ENCODE results near the gene GBP1. TPM values are rescaled to one million over a fixed set of nuclear protein-coding genes. Genes with fewer than 3 reads are reported as not detected.

Gene GBP1
- total RNA-seq, 2 experiments from 2014 or later = 146 to 147 TPM

Other genes with a start within 250 kb of the GBP1 start
- 10 to 100 TPM; 36.5 to 38.8 TPM for gene GTF2B, start 173.6 kb downstream of the GBP1 start, total RNA-seq
- 10 to 100 TPM; 30.4 to 31.2 TPM for gene KYAT3, start 72.6 kb downstream of the GBP1 start, total RNA-seq
- gene RBMXL1, start 72.6 kb downstream of the GBP1 start, total RNA-seq = 10 to 100 TPM; 17.4 to 20.3 TPM
- 10 to 100 TPM; 16.7 to 18.9 TPM for gene GBP3, start 42.3 kb downstream of the GBP1 start, total RNA-seq
- gene GBP2, start 60.9 kb upstream of the GBP1 start, total RNA-seq = 10 to 100 TPM; 95.8 to 97.4 TPM
- gene GBP7, start 110.8 kb upstream of the GBP1 start, total RNA-seq = under 1 TPM; 0.11 to 0.26 TPM
- gene GBP4, start 133.7 kb upstream of the GBP1 start, total RNA-seq = 10 to 100 TPM; 51.0 to 60.7 TPM
- gene GBP5, start 207.7 kb upstream of the GBP1 start, total RNA-seq = 100 to 1,000 TPM; 261 TPM